ENCODE data around the gene SPO11. TPM values are rescaled to one million over a fixed set of nuclear protein-coding genes. Genes with fewer than 3 reads are reported as not detected.

The SPO11 gene
- total and polyA plus RNA-seq, 9 of the 15 experiments (the other 6 are each of a cell fraction or from before 2014, with no cell fraction given) = not detected

DNA sequence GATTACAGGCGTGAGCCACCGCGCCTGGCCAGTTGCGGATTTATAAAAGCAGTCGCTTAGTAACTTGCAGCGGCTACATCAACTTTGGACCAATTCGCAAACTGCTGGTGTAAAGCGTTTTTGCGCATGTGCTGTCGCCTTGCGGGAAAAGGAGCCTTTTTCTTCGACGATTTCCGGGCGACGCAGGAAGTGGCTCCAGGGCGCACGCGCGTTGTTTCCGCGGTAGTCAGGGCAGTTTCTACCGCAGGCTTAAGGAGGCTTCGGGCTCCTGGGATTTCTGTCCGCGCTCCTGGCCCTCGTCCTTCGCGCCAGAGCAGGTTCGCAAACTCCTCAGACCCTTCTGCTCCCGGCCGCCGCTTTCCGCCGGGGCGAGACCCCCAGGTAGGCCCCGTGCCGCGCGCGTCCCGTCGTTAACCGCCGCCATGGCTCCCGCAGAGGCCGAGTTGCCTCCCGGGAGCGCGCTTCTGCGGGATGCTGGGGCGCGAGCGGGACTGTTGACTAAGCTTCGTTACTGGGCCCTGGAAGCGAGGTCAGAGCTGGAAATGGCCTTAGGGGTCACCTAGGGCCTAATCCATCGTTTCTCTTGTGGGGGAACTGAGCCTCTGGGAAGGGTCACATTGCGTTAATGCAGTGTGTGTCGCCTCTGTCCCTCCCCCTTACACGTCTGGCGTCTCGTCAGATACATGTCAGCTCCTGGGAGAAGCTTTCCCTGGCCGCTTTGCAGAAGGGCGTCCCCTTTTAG is 21.6 kb downstream of the SPO11 start, which contains the start of gene RAE1 (continued):
- TF ChIP-seq SIN3B (IDR thresholded peaks at IDR 0.05; ENCODE audit: low read depth) (peak; percentile 95), FOXP1 (CRISPR knock-in tag; IDR thresholded peaks at IDR 0.05) (0 out of 2 replicates have a peak, but pooled peaks have one; percentile 35), EP300 (IDR thresholded peaks at IDR 0.05; ENCODE audit: low read length) (no peak), NFRKB (IDR thresholded peaks at IDR 0.05; ENCODE audit: low read depth) (peak; percentile 62; the same call in 1 of the 2 replicates), NR2C2 (CRISPR knock-in tag; IDR thresholded peaks at IDR 0.05) (no peak), NR2C2 (tag; IDR thresholded peaks at IDR 0.05) (peak; percentile 56; the same call in 1 of the 2 replicates)

DNA sequence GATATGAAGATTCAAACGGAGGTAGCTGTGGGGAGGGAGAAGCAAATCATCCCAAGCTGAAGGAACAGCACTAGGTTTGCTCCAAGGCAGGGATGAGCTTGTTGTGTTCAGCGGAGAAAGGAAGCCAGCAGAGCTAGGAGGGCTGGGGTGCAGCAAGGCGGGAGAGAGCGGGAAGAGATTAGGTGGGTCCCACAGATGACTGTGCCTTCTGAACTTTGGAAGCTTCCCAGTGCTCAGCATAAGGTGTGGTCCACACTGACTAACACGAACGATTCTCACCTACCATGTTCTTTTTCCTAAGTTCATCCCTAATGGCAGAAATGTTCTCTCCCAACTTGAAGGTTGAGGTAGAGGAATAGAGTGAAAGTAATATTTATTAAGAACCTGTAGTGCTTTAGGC is 22.7 kb downstream of the SPO11 start:
- FAIRE-seq (no peak), DNase-seq (ENCODE audit: extremely low read depth in 1 of 4, low spot score in 3 of 4) (peak in 1 of 4 experiments; percentile 23), ATAC-seq (no peak)
- Histone ChIP-seq H2AFZ (ENCODE audit: low read depth, low read length) (no peak overlapping the region), H4K20me1 (replicated peaks; ENCODE audit: control insufficient read depth, insufficient read depth, low read length) (peaks cover 10% of the 10 kb centered on the region), H3K4me1 (replicated peaks in 1 of 2; ENCODE audit: control insufficient read depth in 2 of 2, insufficient read depth in 2 of 2, low read length in 2 of 2) (peaks cover 7% of the 10 kb centered on the region in 2 experiments), H3K79me2 (ENCODE audit: control insufficient read depth, insufficient read depth, low read length) (peaks cover 43% of the 10 kb centered on the region), H3K9me3 (replicated peaks; ENCODE audit: control insufficient read depth, insufficient read depth, low read depth, low read length) (no peaks in the 10 kb centered on the region), H3K27ac (ENCODE audit: extremely low read depth, low read depth, low read length) (peak overlapping the region; percentile 91; the same call in 1 of the 3 replicates), H3K27me3 (ENCODE audit: control insufficient read depth in 2 of 2, insufficient read depth in 2 of 2, low read length in 2 of 2) (no peaks in the 10 kb centered on the region), H3K36me3 (ENCODE audit: control insufficient read depth, insufficient read depth, low read length) (peaks cover 34% of the 10 kb centered on the region), H3K4me2 (ENCODE audit: insufficient read depth, low read length) (peak overlapping the region; percentile 100), H3K9ac (ENCODE audit: insufficient read depth in 1 of 2, low read depth in 2 of 2, low read length in 2 of 2) (peak overlapping the region; percentile 80 to 92), H3K9me1 (ENCODE audit: control insufficient read depth, insufficient read depth, low read length) (no peaks in the 10 kb centered on the region), H3K4me3 (peak overlapping the region; percentile 96)
- BruUV-seq (replicated peaks) = no TSS peak
- CTCF ChIA-PET (ENCODE audit: low intra/inter-chr PET ratio) = no interaction called here
- intact Hi-C loops (cut with micrococcal nuclease) = no loop called here
- in situ Hi-C loops (cut with MboI) = no loop called here
- no peak for TF ChIP-seq SRSF7 (optimal IDR thresholded peaks at IDR 0.05; ENCODE audit: low read depth, low read length)
- TF ChIP-seq, protein P1, sequence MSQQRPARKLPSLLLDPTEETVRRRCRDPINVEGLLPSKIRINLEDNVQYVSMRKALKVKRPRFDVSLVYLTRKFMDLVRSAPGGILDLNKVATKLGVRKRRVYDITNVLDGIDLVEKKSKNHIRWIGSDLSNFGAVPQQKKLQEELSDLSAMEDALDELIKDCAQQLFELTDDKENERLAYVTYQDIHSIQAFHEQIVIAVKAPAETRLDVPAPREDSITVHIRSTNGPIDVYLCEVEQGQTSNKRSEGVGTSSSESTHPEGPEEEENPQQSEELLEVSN (IDR thresholded peaks at IDR 0.05; ENCODE audit: borderline replicate concordance in 1 of 2, extremely low read depth in 1 of 2, insufficient read depth in 1 of 2, insufficient read length in 1 of 2, low read depth in 1 of 2, low read length in 1 of 2, poor library complexity in 1 of 2, severe bottlenecking in 1 of 2) = peak in 1 of 2 experiments; percentile 17
- POLR2A ChIA-PET = interaction anchor here (0.7 kb wide), 1 partner anchor 1632 kb away, joined by 3 read pairs; no protein-coding TSS in a partner anchor
- 66% methylated on average over 6 of the region's 6 CpGs for WGBS (ENCODE audit: insufficient coverage, low coverage, missing lambda C conversion rate)
